WTC11 (cell line): ENCODE data around the gene NNAT.

Experiments used
- CREB1 ChIP-seq: sonication (generic); formaldehyde crosslinking; IDR thresholded peaks from 2 replicates; pipeline ENCODE4 v1.8.0; 2023; ENCODE audit warnings: mild to moderate bottlenecking, missing genetic modification reagents
- ETV6 ChIP-seq: sonication (generic); formaldehyde crosslinking; IDR thresholded peaks from 2 replicates; pipeline ENCODE4 v1.8.1; 2022; ENCODE audit warnings: mild to moderate bottlenecking, missing genetic modification reagents
- GRHL2 ChIP-seq: fragments of 250-450 bp; sonication (Bioruptor Pico); IDR thresholded peaks from 2 replicates; pipeline ENCODE4 v1.8.0; 2022; ENCODE audit warnings: mild to moderate bottlenecking, moderate library complexity; ENCODE audit not compliant: insufficient replicate concordance, severe bottlenecking
- KAT7 ChIP-seq: sonication (generic); formaldehyde crosslinking; IDR thresholded peaks from 2 replicates; pipeline ENCODE4 v1.8.1; 2023; ENCODE audit warnings: missing genetic modification reagents, mild to moderate bottlenecking, borderline replicate concordance
- NFYB ChIP-seq: sonication (generic); formaldehyde crosslinking; conservative IDR thresholded peaks from 2 replicates; pipeline ENCODE4 v1.8.0; 2022; ENCODE audit warnings: low read depth, missing genetic modification reagents
- OVOL2 ChIP-seq: fragments of 250-450 bp; sonication (Bioruptor Pico); IDR thresholded peaks from 2 replicates; pipeline ENCODE4 v1.9.0; 2021; ENCODE audit warnings: mild to moderate bottlenecking, borderline replicate concordance
- SP1 ChIP-seq: sonication (generic); formaldehyde crosslinking; conservative IDR thresholded peaks from 2 replicates; pipeline ENCODE4 v1.8.1; 2022; ENCODE audit warnings: missing genetic modification reagents
- ZNF416 ChIP-seq: fragments of 250-450 bp; sonication (Bioruptor Pico); IDR thresholded peaks from 2 replicates; pipeline ENCODE4 v1.9.0; 2021; ENCODE audit warnings: mild to moderate bottlenecking, inconsistent platforms
- ZNF671 ChIP-seq: fragments of 250-450 bp; sonication (Bioruptor Pico); IDR thresholded peaks from 2 replicates; pipeline ENCODE4 v1.8.0; 2021; ENCODE audit warnings: mild to moderate bottlenecking
- TF ChIP-seq, protein P1 (sequence below): fragments of 200-600 bp; IDR thresholded peaks from 2 replicates; pipeline ENCODE4 v1.8.0; 2022; ENCODE audit warnings: antibody characterized with exemption
- TF ChIP-seq, protein P2 (sequence below): sonication (generic); formaldehyde crosslinking; IDR thresholded peaks from 2 replicates; pipeline ENCODE4 v1.8.1; 2023; ENCODE audit warnings: mild to moderate bottlenecking, missing genetic modification reagents, borderline replicate concordance
- TF ChIP-seq, protein P3 (sequence below): sonication (generic); formaldehyde crosslinking; IDR thresholded peaks from 2 replicates; pipeline ENCODE4 v1.8.0; 2022; ENCODE audit warnings: mild to moderate bottlenecking, missing genetic modification reagents
- TF ChIP-seq, protein P4 (sequence below): sonication (generic); formaldehyde crosslinking; IDR thresholded peaks from 2 replicates; pipeline ENCODE4 v1.8.0; 2022; ENCODE audit warnings: mild to moderate bottlenecking, missing genetic modification reagents

DNA sequence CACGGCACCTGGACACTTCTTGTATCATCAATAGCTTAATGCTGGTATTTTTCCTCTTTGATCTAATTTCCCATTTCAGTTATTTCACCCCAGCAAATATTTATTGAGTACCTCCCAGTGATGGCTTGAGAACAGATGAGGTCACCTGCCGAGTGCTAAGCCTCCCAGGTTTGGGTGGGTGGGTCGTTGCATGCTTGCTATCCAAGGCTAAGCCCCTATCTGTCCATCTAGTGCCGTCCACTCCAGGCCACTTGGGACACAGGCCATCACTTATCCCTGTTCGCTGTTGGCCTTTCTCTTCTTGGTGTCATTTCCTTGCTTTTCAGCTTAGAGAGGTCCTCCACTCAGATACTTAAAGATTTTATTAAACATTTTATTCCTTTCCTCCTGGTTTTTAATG is 10.8 kb upstream of the NNAT start:
- TF ChIP-seq KAT7 (no peak), SP1 (CRISPR knock-in tag) (no peak), ETV6 (CRISPR knock-in tag) (no peak), ZNF671 (CRISPR knock-in tag) (no peak), ZNF416 (CRISPR knock-in tag) (no peak), CREB1 (CRISPR knock-in tag) (no peak), NFYB (CRISPR knock-in tag) (no peak), GRHL2 (CRISPR knock-in tag) (no peak), OVOL2 (CRISPR knock-in tag) (no peak)
- TF ChIP-seq, protein P1, sequence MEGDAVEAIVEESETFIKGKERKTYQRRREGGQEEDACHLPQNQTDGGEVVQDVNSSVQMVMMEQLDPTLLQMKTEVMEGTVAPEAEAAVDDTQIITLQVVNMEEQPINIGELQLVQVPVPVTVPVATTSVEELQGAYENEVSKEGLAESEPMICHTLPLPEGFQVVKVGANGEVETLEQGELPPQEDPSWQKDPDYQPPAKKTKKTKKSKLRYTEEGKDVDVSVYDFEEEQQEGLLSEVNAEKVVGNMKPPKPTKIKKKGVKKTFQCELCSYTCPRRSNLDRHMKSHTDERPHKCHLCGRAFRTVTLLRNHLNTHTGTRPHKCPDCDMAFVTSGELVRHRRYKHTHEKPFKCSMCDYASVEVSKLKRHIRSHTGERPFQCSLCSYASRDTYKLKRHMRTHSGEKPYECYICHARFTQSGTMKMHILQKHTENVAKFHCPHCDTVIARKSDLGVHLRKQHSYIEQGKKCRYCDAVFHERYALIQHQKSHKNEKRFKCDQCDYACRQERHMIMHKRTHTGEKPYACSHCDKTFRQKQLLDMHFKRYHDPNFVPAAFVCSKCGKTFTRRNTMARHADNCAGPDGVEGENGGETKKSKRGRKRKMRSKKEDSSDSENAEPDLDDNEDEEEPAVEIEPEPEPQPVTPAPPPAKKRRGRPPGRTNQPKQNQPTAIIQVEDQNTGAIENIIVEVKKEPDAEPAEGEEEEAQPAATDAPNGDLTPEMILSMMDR: no peak
- TF ChIP-seq, protein P2, sequence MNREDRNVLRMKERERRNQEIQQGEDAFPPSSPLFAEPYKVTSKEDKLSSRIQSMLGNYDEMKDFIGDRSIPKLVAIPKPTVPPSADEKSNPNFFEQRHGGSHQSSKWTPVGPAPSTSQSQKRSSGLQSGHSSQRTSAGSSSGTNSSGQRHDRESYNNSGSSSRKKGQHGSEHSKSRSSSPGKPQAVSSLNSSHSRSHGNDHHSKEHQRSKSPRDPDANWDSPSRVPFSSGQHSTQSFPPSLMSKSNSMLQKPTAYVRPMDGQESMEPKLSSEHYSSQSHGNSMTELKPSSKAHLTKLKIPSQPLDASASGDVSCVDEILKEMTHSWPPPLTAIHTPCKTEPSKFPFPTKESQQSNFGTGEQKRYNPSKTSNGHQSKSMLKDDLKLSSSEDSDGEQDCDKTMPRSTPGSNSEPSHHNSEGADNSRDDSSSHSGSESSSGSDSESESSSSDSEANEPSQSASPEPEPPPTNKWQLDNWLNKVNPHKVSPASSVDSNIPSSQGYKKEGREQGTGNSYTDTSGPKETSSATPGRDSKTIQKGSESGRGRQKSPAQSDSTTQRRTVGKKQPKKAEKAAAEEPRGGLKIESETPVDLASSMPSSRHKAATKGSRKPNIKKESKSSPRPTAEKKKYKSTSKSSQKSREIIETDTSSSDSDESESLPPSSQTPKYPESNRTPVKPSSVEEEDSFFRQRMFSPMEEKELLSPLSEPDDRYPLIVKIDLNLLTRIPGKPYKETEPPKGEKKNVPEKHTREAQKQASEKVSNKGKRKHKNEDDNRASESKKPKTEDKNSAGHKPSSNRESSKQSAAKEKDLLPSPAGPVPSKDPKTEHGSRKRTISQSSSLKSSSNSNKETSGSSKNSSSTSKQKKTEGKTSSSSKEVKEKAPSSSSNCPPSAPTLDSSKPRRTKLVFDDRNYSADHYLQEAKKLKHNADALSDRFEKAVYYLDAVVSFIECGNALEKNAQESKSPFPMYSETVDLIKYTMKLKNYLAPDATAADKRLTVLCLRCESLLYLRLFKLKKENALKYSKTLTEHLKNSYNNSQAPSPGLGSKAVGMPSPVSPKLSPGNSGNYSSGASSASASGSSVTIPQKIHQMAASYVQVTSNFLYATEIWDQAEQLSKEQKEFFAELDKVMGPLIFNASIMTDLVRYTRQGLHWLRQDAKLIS (CRISPR knock-in tag): no peak
- TF ChIP-seq, protein P3, sequence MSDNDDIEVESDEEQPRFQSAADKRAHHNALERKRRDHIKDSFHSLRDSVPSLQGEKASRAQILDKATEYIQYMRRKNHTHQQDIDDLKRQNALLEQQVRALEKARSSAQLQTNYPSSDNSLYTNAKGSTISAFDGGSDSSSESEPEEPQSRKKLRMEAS (CRISPR knock-in tag): no peak
- TF ChIP-seq, protein P4, sequence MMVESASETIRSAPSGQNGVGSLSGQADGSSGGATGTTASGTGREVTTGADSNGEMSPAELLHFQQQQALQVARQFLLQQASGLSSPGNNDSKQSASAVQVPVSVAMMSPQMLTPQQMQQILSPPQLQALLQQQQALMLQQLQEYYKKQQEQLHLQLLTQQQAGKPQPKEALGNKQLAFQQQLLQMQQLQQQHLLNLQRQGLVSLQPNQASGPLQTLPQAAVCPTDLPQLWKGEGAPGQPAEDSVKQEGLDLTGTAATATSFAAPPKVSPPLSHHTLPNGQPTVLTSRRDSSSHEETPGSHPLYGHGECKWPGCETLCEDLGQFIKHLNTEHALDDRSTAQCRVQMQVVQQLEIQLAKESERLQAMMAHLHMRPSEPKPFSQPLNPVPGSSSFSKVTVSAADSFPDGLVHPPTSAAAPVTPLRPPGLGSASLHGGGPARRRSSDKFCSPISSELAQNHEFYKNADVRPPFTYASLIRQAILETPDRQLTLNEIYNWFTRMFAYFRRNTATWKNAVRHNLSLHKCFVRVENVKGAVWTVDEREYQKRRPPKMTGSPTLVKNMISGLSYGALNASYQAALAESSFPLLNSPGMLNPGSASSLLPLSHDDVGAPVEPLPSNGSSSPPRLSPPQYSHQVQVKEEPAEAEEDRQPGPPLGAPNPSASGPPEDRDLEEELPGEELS (CRISPR knock-in tag): no peak
